CD4-positive, alpha-beta T cell treated with Interferon gamma for 1 hour (primary cell): ENCODE measurements around the gene BRME1.

Experiments
- DNase-seq: peaks from one replicate; pipeline ENCODE4 v3.0.0-alpha.2; 2020

The BRME1 gene

DNA sequence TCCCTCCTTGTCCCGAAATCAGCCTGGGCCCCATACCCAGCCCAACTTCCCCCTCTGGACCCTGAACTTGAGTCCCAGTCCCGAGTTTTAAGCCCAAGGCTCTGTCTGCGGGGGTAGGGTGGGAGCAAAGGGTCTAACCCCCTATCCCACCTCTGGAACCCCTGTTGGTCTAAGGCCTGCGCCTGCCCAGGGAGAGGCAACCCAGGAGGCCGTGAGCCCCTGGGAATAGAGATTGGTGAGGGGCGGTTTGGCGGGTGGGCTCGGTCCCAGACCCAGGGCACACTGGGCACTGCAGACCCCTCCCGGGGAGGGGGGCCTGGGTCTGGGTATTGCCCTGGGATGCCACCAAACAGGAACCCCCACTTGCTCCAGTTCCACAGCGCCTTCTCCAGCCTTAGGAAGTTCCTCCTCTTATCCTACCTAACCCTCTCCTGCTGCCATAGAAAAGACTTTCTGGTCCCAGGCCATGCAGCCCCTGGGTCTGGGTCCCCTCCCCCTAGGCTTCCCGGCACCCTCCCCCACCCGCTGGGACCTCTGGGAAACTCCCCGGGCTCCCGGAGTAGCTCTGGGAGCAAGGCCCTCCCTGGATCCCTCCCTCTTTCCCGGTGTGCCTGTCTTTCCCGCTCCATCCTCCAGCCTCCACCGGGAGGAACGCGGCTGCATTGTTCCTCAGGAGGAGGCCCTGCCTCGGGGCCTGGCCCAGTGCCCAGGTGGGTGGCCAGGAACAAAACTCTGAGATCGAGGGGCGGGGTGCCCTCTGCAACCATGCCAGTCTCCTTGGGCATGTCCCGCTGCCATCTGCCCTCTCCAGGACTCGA, 62.6 kb downstream of the BRME1 start:
- DNase-seq = no peak

DNA sequence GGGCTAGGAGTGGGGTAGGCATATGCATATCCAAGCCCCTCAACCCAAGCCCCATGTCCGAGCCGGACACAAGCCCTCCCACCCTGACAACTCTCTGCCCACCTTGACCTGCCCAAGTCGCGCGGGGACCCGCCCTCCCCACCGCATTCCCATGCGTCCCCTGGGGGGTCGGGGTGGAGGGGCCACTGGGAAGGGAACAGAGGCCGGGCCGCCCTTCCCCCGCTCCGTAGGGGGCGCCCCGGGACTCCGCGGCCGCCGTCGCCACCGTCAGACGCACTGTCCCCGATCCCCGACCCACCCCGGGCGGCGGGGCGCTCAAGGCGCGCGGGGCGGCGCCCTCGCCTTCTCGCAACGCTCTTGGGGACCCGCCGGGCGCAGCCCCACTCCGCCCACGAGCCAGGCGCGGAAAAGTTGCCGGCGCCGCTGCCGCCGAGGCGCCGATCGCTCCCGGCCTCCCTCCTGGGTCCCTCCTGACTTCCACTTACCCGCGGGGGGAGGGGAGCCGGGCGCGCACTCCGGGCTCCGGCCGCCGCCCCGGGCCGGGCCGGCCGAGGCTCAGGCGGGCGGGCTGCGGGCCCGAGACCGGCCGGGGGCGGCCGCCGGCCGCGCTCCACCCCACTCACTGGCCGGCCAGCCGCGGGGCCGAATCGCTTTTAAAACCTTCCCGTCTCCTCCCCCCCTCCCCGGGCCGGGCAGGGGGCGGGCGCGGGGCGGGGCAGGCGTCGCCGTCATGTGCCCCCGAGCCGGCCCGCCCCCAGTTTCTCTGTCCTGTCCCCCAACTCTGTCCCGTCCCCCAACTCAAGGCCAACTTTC, 63.4 kb downstream of the BRME1 start:
- peak; percentile 91 for DNase-seq

DNA sequence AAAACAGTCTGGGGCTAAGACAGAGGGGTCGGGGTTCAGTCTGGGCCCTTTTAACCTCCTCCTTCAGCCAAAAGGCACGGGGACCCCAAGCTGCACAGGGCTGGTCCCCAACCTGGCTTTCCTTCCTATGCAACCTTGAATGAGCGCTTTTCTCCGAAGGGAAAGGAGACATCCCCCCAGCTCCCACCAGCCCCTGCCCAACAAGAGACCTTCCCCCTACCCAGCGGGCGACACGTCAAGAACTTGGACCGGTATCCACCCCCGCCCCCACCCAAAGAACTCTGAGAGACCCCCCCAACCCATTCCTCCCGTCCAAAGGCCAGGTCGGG, 64.0 kb downstream of the BRME1 start:
- no peak for DNase-seq

DNA sequence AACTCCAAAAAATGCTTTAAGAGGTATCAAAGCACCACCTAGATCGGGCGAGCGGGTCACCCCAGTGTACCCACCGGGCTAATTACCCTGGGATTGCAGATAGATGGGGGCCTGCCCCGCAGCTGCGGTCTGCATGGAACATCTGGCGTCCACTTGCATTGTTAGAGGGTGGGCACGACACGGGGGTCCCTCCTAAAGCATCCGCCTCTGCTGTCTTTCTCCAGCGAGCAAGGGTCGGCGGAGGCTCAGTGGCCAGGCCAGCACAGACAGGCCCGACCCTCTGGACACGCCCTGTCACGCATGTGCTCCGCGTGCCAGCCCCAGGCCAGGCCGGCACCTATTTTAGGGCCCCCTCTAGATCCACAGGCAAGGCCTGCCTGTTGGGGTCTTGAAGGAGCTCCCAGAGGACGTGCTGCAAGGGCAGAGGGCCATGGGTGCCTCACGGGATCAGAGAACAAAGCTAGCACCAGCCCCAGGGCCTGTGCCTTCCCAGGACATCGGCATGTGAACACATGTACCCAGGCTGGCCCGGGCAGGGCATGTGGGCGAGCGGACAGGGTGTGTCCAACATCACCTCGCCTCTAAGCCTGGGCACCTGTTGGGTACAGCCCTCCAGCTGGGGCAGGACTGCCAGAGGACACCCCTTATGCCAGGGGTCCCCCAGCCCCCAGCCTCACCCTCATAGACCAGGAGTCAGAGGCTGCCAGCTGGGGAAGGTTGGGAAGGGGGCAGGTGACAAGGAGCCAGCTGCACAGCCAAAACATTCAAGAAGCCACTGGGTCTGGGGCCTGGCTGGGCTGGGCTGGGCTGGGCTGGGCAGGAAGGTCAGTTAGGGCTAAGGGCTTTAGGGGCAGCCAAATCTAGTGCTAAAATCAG, 64.6 kb downstream of the BRME1 start:
- DNase-seq = peak; percentile 71

DNA sequence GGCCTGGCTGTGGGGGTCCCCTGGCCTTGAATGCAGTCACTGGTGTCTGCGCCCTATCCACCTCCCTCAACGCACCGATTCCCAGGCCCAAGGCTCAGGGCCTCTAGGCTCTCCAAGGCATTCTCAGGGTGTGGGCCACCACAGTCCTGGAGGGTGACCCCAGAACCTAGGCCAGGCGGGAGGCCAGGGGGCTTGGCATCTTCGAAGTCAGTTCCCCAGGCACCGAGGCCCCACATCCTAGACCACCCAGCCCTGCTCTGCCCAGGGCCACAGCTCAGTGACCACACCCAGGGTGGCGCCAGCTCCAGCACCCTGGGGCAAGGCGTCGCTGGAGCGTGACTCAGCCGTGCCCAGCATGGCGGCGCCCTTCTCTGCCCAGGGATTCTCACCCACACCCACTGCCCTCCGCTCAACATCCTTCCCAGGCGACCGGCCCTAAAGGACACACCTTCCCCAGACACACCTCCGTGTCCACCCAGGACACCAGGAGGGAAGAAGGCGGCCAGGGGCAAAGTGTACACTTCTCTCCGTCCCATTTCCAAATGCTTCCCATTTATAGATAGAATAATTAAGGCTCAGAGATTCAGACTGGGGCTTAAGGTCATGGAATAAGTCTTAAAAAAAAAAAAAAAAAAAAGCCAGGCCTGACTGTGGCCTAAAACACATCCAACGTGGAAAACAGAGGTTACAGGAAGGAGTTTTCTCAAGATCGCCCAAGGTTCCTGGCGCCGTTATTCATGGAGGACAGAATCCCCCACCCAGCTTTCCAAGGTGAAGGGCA, 65.4 kb downstream of the BRME1 start:
- DNase-seq = peak; percentile 79

DNA sequence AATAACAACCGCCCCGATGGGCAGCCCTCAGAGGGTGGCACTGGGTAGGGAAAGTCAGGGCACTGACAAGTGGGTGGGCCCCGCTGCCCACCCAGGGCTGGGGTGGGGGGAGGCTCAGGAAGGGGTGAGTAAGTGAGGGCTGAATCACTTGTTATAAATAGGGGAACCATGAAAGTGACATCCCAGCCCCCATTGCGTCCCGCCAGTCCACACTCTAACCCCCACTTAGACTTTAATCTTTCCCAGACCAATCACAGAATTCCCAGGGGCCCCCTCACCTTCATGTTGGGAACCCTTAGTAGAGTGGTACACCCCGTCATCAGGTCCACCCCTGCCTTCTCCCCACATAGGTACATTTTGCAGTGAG, 66.0 kb downstream of the BRME1 start:
- no peak for DNase-seq

DNA sequence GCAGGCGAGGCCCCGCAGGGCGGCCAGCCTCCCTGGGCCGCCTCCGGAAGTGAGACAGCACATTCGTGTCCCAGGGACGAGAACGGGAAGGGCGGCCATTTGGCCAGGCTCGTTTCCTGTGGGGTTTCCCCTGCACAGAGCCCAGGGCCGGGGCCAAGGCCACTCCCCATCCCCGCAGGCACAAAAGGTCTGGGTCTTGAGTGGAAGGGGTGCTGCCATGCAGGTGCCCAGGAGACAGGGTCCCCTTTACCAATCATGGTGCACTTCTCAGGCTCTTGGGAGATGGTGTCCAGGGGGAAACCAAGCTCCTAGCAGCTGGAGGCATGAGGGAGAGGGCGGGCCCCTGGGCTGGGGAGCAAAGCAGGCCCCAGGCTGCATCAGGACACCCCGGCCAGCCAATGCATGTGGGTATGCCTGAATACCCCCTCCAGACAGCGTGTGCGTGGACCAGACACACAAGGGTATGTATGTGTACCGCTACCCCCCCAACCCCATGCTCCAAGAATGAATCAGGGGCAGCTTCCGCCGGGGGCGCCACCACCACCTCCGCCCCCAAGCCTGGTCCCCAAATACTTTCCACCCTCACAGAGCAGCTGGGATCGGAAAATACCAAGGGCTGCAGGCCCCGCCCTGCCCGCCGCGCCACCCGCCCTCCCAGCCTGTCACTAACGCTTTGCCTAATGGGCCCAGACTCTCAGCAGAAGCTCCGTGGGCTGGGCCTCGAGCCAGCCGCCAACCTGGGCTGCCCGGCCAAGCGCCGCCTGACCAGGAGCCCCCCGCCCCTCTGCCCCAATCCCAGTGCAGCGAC, 66.6 kb downstream of the BRME1 start:
- DNase-seq = peak; percentile 88

DNA sequence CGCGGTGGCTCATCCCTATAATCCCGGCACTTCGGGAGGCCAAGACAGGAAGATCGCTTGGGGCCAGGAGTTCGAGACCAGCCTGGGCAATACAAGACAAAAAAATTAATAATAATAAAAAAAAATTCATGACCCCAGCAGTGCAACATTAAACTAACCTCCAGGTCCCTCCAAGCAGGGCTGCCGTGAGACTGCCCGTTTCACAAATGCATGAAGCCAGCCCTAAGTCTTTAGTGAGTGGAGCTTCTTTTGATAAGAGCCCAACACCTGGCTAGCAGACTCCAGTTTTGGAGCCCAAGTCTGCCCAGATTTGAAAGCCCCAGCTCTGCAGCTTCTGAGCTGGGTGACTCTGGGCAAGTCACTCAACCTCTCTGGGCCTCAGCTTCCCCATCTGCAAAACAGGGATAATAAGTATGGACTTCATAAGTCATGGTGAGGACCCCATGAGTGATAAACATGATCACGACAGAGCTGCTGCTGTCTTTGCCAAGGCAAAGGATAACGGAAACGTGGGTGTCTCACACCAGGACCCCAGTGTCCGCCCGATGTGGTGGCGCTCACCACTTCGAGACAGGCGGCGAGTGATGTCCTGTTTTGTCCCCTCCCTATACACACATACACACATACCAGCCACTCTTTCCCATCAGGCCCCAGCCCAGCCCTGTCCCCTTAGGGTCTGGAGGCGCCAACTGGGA, 67.3 kb downstream of the BRME1 start:
- DNase-seq = no peak

DNA sequence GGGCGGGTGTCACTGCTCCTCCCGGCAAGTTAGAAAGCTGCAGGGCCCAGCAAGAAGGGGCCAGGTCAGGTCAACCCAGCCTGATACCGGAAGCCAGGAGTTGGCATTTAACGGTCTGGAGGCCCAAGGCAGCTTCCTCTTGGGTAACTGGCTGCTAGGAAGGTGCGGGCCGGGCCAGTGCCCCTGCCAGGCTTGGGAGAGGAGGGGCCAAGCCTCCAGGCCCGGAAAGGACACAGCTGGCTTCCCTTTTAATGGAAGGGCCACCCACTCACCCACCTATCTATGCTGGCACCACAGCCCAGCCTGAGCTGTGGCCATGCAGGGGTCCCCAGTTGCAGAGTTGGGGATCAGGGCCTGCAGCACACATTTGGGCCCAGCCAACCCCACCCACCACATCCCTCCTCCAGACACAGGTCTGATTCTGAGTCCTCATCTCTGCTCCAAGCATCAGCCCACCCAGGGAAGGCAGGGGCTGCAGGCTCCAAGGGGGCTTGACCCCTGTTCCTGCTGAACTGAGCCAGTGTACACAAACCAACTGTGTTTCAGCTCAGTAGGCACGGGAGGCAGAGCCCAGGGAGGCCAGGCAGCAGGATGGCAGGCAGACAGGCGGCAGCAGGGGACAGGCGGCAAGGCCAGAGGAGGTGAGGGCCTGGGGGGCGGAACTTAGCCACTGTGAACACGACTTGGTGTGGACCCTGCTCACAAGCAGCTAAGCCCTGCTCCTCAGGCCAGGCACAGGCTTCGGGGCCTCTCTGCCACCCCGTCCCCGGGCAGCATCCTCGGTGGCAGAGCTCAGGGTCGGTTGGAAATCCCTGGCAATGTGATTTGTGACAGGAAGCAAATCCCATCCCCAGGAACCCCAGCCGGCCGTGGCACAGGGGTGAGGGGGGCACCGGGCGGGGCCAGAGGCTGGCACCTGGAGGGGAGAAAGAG, 69.9 kb downstream of the BRME1 start:
- DNase-seq = peak; percentile 72

DNA sequence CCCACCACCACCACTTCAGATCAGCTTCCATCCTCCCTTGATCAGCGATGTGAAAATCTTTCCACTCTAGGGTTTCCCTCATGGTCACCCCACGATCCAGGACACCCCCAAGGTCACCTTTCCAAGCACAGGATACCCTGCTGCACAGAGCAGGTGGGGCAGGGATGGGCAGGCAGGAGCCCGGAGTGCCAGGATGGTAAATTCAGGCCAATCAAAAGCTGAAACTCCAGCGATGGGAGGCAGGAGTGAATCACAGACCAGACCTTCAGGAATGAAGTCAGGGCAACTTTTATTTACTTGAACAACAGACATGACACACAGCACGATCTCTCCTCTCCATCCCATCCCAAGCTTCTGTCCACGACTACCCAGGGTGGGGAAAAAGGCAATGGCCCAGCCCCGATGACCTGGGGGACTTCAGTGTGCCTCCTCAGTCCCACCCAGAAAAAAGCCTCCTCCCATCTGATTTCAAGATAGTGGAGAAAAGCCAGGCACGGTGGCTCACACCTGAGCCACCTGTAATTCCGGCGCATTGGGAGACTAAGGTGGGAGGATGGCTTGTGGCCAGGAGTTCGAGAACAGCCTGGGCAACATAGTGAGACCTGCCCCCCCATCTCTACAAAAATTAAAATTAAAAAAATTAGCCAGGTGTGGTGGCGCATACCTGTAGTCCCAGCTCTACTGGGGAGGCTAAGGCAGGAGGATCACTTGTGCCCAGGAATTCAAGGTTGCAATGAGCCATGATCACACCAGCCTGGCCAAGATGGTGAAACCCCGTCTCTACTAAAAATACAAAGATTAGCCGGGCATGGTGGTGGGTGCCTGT, 71.5 kb downstream of the BRME1 start:
- peak; percentile 38 for DNase-seq

DNA sequence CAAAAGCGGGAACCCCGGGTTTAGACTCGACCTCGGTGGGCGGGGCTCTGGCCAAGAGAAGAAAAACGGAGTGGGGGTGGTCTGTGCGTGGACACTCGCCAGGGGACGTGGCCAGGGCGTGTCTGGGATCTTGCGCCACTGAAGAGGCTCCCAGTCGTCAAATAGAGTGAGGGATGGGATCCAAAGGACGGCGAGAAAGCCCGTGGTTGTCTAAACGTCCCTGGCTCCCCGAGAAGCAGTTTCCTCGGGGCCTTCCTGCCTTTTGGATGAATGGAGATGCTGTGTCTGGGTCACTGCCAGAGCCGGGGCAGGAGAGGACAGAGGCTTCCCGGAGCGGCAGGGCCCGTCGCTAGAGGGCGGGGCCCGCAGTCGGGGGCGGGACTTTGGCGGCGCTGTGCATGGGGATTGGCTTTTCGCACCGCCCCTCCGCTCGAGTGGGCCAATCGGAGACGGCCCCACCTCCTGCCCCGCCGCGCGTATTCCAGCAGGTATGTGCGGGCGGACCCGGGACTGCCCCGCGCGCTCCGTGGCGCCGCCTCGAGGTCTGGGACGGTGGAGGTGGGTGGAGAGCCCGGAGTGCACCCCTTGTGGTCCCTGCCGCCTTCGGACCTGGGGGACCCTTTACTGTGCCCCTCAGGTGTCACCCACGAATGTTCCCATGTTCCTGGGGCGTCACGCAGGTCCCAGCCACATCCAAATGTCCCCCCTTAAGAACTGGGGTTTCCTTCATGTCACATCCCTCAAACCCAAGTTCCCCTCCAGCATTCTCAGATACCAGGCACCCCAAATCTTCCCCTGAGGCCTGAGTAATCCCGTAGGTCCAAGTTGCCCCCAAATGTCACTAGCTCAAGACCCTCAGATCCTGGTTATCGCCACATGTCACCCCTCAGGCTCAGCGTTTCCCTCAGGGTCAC, 72.3 kb downstream of the BRME1 start:
- peak; percentile 96 for DNase-seq
